ENCODE data around the gene CREG1.

GRCh38 chr1:167544447-167545093 is 9.0 kb downstream of the CREG1 start:
- TF ChIP-seq POLR2AphosphoS5 (IDR thresholded peaks at IDR 0.05; ENCODE audit: borderline replicate concordance, low read depth, low read length) (no peak), EZH2 (IDR thresholded peaks at IDR 0.05) (no peak)

Measured in SK-N-MC (cell line).